ENCODE data around the gene TRPM1.

DNA sequence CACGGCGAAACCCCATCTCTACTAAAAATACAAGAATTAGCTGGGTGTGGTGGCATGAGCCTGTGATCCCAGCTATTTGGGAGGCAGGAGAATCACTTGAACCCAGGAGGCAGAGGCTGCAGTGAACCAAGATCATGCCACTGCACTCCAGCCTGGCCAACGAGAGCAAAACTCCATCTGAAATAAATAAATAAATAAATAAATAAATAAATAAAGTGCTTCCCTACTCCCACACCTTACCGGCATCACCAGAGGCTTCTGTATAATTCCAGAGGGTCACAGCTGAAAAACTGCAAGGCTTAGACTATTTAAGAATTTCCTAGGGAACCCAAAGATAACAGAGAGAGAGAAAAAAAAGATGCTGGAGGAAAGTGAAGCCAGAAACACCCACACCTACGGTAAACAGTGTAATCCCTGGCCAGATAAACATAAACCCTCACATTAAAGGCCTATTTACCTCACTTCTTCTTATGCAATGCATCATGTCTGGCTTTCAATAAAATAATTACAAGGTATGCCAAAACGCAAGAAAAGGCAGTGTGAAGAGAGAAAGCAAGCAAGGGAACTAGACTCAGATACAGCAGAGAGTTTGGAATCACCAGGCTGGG lies 15.0 kb upstream of the TRPM1 start:
- TF ChIP-seq ZNF274 (IDR thresholded peaks at IDR 0.05; ENCODE audit: low read depth, low read length): no peak
- no peak for TF ChIP-seq YY1 (IDR thresholded peaks at IDR 0.05; ENCODE audit: insufficient read depth, insufficient read length)
- no peak for TF ChIP-seq SUZ12 (IDR thresholded peaks at IDR 0.05; ENCODE audit: extremely low read depth, insufficient read depth, insufficient read length)
